ENCODE data around the gene ATP11A.

ATP11A gene

GRCh38 chr13:112721198-112722104, 31.6 kb downstream of the ATP11A start:
- Histone ChIP-seq H3K27me3 (replicated peaks; ENCODE audit: control insufficient read depth, insufficient read depth, low read length) (no peaks in the 10 kb centered on the region), H3K9ac (ENCODE audit: low read length) (no peak overlapping the region), H3K4me3 (ENCODE audit: low read length) (no peak overlapping the region), H3K9me3 (ENCODE audit: control insufficient read depth, low read length) (no peaks in the 10 kb centered on the region), H3K36me3 (ENCODE audit: control insufficient read depth, insufficient read depth, low read length, severe bottlenecking) (no peaks in the 10 kb centered on the region), H3K4me1 (ENCODE audit: control insufficient read depth, insufficient read depth, low read length) (peaks cover 3% of the 10 kb centered on the region)
- DNase-seq (ENCODE audit: low read depth): no peak

- Histone ChIP-seq H3K4me3 (ENCODE audit: low read length) (no peak overlapping the region), H3K27me3 (replicated peaks; ENCODE audit: control insufficient read depth, insufficient read depth, low read length) (no peaks in the 10 kb centered on the region), H3K36me3 (ENCODE audit: control insufficient read depth, insufficient read depth, low read length, severe bottlenecking) (no peaks in the 10 kb centered on the region), H3K9ac (ENCODE audit: low read length) (no peak overlapping the region), H3K4me1 (ENCODE audit: control insufficient read depth, insufficient read depth, low read length) (peaks cover 3% of the 10 kb centered on the region), H3K9me3 (ENCODE audit: control insufficient read depth, low read length) (no peaks in the 10 kb centered on the region)
- DNase-seq (ENCODE audit: low read depth): peak; percentile 32
Measured at GRCh38 chr13:112722433-112723263, 32.8 kb downstream of the ATP11A start.

GRCh38 chr13:112723771-112724170, 33.9 kb downstream of the ATP11A start:
- H3K9ac ChIP-seq (ENCODE audit: low read length): no peak overlapping the region

GRCh38 chr13:112724788-112725345, 35.0 kb downstream of the ATP11A start:
- H3K27me3 ChIP-seq (replicated peaks; ENCODE audit: control insufficient read depth, insufficient read depth, low read length): no peaks in the 10 kb centered on the region
- no peak for DNase-seq (ENCODE audit: low read depth)
- no peaks in the 10 kb centered on the region for H3K9me3 ChIP-seq (ENCODE audit: control insufficient read depth, low read length)
- peaks cover 3% of the 10 kb centered on the region for H3K4me1 ChIP-seq (ENCODE audit: control insufficient read depth, insufficient read depth, low read length)
- no peak overlapping the region for H3K9ac ChIP-seq (ENCODE audit: low read length)
- H3K36me3 ChIP-seq (ENCODE audit: control insufficient read depth, insufficient read depth, low read length, severe bottlenecking): no peaks in the 10 kb centered on the region
- no peak overlapping the region for H3K4me3 ChIP-seq (ENCODE audit: low read length)

More at GRCh38 chr13:112723771-112724170, 33.9 kb downstream of the ATP11A start:
- H3K36me3 ChIP-seq (ENCODE audit: control insufficient read depth, insufficient read depth, low read length, severe bottlenecking): no peaks in the 10 kb centered on the region
- peaks cover 3% of the 10 kb centered on the region for H3K4me1 ChIP-seq (ENCODE audit: control insufficient read depth, insufficient read depth, low read length)
- H3K27me3 ChIP-seq (replicated peaks; ENCODE audit: control insufficient read depth, insufficient read depth, low read length): no peaks in the 10 kb centered on the region
- DNase-seq (ENCODE audit: low read depth): no peak
- H3K4me3 ChIP-seq (ENCODE audit: low read length): no peak overlapping the region
- no peaks in the 10 kb centered on the region for H3K9me3 ChIP-seq (ENCODE audit: control insufficient read depth, low read length)

GRCh38 chr13:112725346-112726015, 35.6 kb downstream of the ATP11A start:
- Histone ChIP-seq H3K27me3 (replicated peaks; ENCODE audit: control insufficient read depth, insufficient read depth, low read length) (no peaks in the 10 kb centered on the region), H3K4me1 (ENCODE audit: control insufficient read depth, insufficient read depth, low read length) (peaks cover 3% of the 10 kb centered on the region), H3K9me3 (ENCODE audit: control insufficient read depth, low read length) (no peaks in the 10 kb centered on the region), H3K9ac (ENCODE audit: low read length) (no peak overlapping the region), H3K4me3 (ENCODE audit: low read length) (no peak overlapping the region), H3K36me3 (ENCODE audit: control insufficient read depth, insufficient read depth, low read length, severe bottlenecking) (no peaks in the 10 kb centered on the region)
- DNase-seq (ENCODE audit: low read depth): no peak

GRCh38 chr13:112726016-112726767, 36.4 kb downstream of the ATP11A start:
- peaks cover 3% of the 10 kb centered on the region for H3K4me1 ChIP-seq (ENCODE audit: control insufficient read depth, insufficient read depth, low read length)
- DNase-seq (ENCODE audit: low read depth): no peak

GRCh38 chr13:112727581-112727980, 37.7 kb downstream of the ATP11A start:
- no peaks in the 10 kb centered on the region for H3K36me3 ChIP-seq (ENCODE audit: control insufficient read depth, insufficient read depth, low read length, severe bottlenecking)
- DNase-seq (ENCODE audit: low read depth): no peak

More at GRCh38 chr13:112726016-112726767, 36.4 kb downstream of the ATP11A start:
- Histone ChIP-seq H3K27me3 (replicated peaks; ENCODE audit: control insufficient read depth, insufficient read depth, low read length) (no peaks in the 10 kb centered on the region), H3K9ac (ENCODE audit: low read length) (no peak overlapping the region), H3K36me3 (ENCODE audit: control insufficient read depth, insufficient read depth, low read length, severe bottlenecking) (no peaks in the 10 kb centered on the region), H3K4me3 (ENCODE audit: low read length) (no peak overlapping the region), H3K9me3 (ENCODE audit: control insufficient read depth, low read length) (no peaks in the 10 kb centered on the region)

GRCh38 chr13:112728375-112729126, 38.7 kb downstream of the ATP11A start:
- DNase-seq (ENCODE audit: low read depth): no peak
- Histone ChIP-seq H3K36me3 (ENCODE audit: control insufficient read depth, insufficient read depth, low read length, severe bottlenecking) (no peaks in the 10 kb centered on the region), H3K4me1 (ENCODE audit: control insufficient read depth, insufficient read depth, low read length) (no peaks in the 10 kb centered on the region), H3K9ac (ENCODE audit: low read length) (no peak overlapping the region), H3K9me3 (ENCODE audit: control insufficient read depth, low read length) (no peaks in the 10 kb centered on the region), H3K27me3 (replicated peaks; ENCODE audit: control insufficient read depth, insufficient read depth, low read length) (no peaks in the 10 kb centered on the region), H3K4me3 (ENCODE audit: low read length) (no peak overlapping the region)

More at GRCh38 chr13:112727581-112727980, 37.7 kb downstream of the ATP11A start:
- no peaks in the 10 kb centered on the region for H3K27me3 ChIP-seq (replicated peaks; ENCODE audit: control insufficient read depth, insufficient read depth, low read length)
- H3K4me1 ChIP-seq (ENCODE audit: control insufficient read depth, insufficient read depth, low read length): peaks cover under 1% of the 10 kb centered on the region
- H3K9me3 ChIP-seq (ENCODE audit: control insufficient read depth, low read length): no peaks in the 10 kb centered on the region
- H3K9ac ChIP-seq (ENCODE audit: low read length): no peak overlapping the region
- no peak overlapping the region for H3K4me3 ChIP-seq (ENCODE audit: low read length)

GRCh38 chr13:112729408-112729807, 39.6 kb downstream of the ATP11A start:
- H3K9me3 ChIP-seq (ENCODE audit: control insufficient read depth, low read length): no peaks in the 10 kb centered on the region
- no peak overlapping the region for H3K9ac ChIP-seq (ENCODE audit: low read length)
- H3K4me1 ChIP-seq (ENCODE audit: control insufficient read depth, insufficient read depth, low read length): no peaks in the 10 kb centered on the region
- no peak overlapping the region for H3K4me3 ChIP-seq (ENCODE audit: low read length)
- no peaks in the 10 kb centered on the region for H3K36me3 ChIP-seq (ENCODE audit: control insufficient read depth, insufficient read depth, low read length, severe bottlenecking)
- H3K27me3 ChIP-seq (replicated peaks; ENCODE audit: control insufficient read depth, insufficient read depth, low read length): no peaks in the 10 kb centered on the region
- DNase-seq (ENCODE audit: low read depth): no peak

GRCh38 chr13:112730157-112730671, 40.4 kb downstream of the ATP11A start:
- no peaks in the 10 kb centered on the region for H3K4me1 ChIP-seq (ENCODE audit: control insufficient read depth, insufficient read depth, low read length)
- H3K36me3 ChIP-seq (ENCODE audit: control insufficient read depth, insufficient read depth, low read length, severe bottlenecking): no peaks in the 10 kb centered on the region
- H3K4me3 ChIP-seq (ENCODE audit: low read length): no peak overlapping the region
- DNase-seq (ENCODE audit: low read depth): no peak
- H3K27me3 ChIP-seq (replicated peaks; ENCODE audit: control insufficient read depth, insufficient read depth, low read length): no peaks in the 10 kb centered on the region
- no peak overlapping the region for H3K9ac ChIP-seq (ENCODE audit: low read length)
- H3K9me3 ChIP-seq (ENCODE audit: control insufficient read depth, low read length): no peaks in the 10 kb centered on the region
